Activated CD4-positive, CD25-positive, alpha-beta regulatory T cell (primary cell): ENCODE measurements around the gene MYLIP.
"Not testable (repeated sequence)": the region's sequence is repeated elsewhere in the genome, so short reads cannot be mapped to it uniquely, and the experiment has no call there.

Experiments
- DNase-seq, 4 experiments: peaks; one replicate each; lab custom pipeline; 2025; lab: John Stamatoyannopoulos, UW

The MYLIP gene

DNA sequence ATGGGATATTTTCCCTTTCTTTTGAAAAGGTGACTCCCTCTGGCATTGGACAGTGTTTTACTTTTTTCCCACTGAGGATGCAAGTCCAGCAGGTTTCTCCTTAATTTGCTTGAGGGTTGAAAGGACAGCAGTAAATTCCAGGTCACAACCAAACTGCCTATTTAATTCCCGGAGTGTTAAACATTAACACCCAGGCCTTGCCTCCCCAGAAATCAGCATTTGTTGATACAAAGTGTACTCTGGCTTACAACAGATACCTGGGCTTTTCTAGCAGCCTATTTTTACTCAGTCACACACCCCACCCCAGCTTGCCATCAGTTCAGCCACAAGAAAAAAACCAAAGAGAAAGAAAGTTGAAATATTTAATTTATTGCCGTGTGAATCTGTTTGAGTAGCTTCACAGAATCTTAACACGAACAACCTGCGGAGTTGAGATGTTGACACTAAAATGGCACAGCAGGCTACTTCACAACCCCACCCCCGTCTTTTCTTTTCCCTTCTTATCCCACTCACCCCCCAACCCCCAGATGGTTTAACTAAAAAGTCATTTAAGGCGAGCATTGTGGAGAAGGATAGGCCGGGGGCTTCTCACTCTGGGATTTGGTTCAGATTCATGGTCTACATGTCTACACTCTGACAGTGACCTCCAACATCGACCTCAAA, 45.7 kb downstream of the MYLIP start:
- DNase-seq: no peak

DNA sequence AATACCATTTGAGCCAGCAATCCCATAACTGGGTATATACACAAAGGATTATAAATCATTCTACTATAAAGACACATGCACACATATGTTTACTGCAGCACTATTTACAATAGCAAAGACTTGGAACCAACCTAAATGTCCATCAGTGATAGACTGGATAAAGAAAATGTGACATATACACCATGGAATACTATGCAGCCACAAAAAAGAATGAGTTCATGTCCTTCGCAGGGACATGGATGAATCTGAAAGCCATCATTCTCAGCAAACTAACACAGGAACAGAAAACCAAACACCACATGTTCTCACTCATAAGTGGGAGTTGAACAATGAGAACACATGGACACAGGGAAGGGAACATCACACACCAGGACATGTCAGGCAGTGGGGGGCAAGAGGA, 47.7 kb downstream of the MYLIP start:
- not testable (repeated sequence) for DNase-seq

DNA sequence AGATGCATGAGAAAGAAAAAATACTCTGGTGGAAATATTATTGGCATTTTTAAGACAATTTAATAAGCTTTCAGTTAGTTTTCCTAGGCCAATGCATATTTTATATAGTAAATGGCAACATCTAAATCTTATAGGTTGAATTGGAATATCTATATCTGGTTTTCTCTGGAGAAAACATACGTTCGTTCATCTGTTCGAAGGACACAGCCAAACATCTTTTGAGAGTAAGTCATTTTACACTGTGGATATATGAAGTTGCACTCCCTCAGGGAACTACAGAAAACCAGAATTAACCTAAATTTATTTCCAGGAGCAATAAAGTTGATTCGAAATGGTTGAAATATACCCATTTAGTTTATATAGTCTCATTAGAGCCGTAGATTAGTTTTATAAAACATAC, 49.0 kb downstream of the MYLIP start:
- DNase-seq: no peak

DNA sequence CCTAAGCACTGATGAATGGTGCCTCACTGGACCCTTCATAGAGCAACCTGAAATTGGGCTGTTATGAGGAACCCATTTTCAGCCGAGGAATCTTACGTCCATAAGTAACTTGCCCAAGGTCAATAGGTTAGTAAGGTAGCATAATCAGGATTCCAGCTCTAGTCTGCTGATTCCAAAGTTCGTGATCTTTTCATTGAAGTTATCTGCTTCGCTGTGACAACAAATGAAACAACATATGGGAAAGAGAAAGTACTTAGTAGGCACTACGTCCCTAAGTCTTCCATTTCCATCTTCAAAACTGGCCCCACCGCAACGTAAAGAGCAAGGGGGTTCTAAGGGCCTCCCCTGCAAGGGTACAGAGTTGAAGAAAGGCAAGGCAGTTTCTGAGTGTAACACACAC, 49.5 kb downstream of the MYLIP start:
- DNase-seq: no peak

DNA sequence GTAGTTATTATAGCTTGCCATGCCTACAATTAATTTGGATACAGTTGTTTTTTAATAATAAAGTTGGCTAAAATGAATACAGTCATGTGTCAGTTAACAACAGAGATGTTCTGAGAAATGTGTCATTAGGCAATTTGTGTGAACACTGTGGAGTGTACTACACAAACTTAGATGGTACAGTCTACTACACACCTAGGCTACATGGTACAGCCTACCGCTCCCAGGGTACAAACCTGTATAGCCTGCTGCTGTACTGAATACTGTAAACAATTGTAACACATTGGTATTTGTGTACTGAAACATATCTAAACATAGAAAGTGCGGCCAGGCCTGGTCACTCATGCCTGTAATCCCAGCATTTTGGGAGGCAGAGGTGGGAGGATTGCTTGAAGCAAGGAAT, 50.2 kb downstream of the MYLIP start:
- no peak for DNase-seq

DNA sequence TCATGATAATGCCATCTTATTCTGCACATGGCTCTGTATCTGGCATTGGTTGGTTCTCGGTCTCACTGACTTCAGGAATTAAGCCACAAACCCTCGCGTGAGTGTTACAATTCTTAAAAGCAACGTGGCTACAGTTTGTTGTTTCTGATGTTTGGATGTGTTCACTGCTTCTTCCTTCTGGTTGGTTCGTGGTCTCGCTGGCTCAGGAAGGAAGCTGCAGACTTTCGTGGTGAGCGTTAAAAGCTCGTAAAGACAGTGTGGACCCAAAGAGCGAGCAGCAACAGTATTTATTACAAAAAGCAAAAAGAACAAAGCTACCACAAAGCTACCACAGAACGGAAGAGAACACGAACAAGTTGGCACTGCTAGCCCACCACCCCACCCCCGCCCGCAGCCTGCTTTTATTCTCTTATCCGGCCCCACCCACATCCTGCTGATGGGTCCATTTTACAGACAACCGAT, 51.1 kb downstream of the MYLIP start:
- DNase-seq: peak in 1 of 4 experiments; percentile 11

DNA sequence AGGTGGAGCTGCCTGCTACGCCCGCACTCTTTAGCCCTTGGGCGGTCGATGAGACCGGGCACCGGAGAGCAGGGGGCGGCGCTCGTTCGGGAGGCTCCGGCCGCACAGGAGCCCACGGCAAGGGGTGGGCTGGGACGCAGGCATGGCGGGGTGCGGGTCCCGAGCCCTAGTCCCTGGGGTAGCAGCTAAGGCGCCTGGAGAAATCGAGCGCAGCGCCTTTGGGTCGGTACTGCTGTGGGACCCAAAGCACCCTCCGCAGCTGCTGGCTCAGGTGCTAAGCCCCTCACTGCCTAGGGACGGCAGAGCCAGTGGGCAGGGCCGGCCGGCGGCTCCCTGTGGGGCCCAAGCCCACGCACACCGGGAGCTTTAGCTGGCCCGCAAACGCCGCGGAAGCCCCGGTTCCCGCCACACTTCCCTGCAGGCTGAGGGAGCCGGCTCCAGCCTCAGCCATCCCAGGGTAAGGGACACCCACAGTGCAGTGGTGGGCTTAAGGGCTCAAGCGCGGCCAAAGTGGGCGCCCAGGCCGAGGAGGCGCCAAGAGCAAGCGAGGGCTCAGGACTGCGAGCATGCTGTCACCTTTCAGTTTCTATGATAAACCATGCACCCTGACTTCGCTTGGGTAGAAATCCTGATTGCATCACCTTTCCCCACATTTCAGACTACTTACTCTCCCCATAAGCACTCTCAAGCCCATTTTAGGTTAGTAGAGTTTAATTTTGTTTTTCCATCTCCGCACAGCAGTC, 52.0 kb downstream of the MYLIP start:
- no peak for DNase-seq

DNA sequence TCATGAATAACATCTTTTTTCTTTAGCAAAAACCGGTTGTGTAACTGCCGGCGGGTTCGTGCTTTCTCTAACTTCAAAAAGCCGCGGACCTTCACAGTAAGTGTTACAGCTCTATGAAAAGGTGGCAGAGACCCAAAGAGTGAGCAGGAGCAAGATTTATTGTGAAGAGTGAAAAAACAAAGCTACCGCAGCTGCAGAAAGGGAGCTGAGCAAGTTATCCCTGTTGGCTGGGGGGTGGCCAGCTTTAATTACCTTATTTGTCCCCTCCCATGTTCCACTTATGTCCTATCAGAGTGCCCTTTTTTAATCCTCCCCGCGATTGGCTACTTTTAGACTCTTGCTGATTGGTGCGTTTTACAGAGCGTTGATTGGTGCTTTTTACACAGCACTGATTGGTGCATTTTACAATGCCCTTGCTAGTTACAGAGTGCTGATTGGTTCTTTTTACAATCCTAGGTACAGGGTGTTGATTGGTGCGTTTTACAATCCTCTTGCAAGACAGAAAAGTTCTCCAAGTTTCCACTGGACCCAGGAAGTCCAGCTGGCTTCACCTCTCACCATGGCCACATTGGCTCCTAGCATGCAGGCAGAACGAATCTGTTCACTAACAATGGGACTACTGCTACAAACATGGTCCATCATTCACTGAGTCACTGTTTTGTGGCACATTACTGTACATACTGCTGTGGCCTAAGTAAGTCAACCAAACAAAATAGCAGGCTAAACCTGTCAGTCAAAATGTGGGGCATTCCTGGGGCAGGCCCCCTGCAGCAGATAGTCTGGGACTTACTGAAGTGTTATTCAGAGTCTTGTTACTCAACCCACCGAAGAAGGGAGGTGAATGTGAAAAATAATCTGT, 52.8 kb downstream of the MYLIP start:
- no peak for DNase-seq

DNA sequence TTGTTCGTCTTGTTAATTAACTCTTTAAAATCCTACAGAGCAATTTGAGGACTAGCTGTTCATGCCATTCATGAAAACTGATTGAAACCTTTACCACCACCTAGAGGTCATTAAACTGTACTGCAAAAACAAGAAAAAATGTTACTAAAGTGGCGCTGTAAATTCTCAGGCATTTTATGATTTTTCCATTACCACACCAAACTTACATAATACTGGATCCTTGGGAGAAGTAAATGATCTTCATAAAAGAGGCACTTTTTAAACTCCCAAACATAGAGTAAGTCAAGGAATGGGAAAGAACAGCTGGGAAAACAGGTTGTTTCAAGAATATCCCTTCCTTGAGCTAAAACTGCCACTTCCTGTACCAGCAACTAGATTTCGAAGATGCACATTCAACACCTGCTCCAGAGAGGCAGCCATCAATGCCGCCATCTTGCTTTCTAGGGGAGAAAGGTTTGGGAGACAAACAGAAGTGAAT, 54.3 kb downstream of the MYLIP start:
- DNase-seq: no peak

DNA sequence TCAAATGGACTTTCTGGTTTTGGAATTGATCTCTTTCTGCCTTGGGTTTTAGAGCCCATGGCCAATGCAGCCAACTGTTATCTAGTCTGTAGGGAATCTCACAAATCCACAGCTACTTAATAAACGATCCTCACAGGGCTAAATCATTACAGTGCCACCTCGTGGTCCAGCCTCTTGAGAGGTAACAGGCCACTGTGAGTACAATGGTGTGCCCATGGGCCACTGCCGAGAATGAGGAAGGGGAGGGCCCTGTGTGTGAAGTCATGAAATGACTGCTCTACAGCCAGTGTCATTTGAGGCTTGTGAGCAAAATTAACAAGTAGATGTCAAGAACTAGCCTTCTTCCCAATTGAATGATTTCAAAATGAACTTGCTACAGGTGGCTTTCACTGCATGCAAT, 55.2 kb downstream of the MYLIP start:
- no peak for DNase-seq

DNA sequence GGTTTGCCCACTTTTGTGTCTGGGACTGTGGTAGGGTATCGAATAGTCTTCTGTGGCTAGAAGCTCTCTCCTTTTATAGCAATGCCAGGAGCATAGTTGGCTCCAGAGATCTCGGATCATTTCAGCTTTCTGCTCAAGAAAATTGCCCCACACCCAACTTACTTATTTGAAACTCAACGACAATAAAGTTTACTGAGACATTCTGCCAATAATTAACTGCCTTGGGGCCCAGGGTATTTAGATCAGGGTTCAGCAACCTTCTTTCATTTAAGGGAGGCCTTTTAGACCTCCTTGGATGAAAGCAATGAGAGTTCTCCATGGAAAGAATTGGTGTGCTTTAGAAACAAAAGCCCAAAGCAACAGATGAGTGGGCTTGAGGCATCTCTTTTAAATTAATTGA, 55.7 kb downstream of the MYLIP start:
- DNase-seq: no peak

DNA sequence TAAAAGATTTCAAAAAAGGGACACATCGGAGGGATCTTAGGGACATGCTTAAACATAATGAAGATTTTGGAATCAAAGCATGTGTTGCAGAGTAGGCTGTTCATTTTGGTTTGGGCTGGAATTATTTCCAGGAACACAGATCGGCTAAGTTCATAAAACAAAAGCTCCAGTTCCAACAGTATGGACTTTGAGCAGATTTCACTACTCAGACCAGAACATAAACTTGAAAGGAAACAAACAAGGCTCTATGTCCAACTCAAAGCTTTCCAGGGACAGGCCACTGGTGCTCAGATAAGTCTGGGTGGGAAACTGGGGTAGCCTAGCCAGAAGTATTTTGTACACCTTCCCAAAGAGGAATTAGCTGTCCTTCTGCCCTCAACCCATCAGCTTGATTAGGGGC, 58.3 kb downstream of the MYLIP start:
- no peak for DNase-seq

DNA sequence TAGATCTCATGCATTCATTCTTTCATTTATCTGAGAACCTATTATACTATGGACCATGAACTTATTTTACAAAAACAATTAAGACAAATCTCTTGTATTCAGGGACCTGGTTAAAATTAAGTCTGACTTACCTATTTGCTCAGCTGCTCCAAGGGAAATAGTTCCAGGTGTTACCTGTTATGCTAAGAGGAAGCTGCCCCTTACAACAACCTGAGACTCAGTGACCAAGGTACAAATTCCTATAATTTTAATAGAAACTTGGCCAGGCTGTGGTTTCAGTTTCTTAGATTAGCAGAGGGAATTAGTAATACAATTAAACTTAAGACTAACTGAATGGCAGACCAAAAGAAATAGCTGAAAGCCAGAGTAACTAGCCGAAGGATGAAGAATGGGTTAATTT, 61.3 kb downstream of the MYLIP start:
- DNase-seq: no peak

DNA sequence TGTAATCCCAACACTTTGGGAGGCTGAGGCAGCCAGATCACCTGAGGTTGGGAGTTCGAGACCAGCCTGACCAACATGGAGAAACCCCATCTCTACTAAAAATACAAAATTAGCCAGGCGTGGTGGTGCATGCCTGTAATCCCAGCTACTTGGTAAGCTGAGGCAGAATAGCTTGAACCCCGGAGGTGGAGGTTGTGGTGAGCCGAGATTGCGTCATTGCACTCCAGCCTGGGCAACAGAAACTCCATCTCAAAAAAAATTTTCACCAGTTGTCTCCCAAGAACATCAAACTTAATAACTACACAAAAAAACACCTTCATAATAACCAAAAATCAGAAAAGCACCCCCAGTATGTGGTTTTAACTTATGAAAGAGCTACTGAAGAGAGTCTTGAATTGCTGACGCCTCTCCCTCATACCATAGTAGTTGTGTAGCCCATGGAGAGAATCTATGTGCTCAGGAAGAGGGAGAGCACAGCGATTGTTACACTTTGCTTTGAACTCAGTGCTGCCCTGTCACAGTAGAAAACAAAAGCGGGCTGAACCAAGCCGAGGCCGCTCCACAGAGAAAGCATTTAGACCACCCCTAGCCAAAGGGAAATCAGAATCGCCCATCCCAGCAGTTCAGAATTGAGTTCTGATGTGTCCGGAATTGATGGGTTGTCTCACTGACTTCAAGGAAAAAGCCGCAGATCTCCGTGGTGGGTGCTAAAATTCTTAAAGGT, 67.5 kb downstream of the MYLIP start:
- DNase-seq: no peak

DNA sequence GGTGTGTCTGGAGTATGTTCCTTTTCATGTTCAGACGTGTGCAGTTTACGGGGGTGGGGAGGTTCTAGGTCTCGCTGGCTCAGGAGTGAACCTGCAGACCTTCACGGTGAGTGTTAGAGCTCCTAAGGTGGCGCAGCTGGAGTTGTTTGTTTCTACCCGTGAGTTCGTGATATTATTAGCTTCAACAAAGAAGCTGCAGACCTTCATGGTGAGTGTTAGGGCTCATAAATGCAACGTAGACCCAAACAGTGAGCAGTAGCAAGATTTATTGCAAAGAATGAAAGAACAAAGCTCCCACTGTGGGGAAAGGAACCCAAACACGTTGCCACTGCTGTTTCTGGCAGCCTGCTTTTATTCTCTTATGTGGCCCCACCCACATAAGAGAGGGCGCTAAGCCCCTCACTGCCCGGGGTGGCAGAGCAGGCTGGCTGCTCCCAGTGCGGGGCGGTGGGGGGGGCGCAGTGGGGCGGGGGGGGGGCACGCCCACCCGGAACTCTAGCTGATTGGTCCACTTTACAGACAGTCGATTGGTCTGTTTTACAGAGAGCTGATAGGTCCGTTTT, 68.2 kb downstream of the MYLIP start:
- DNase-seq: no peak
